ENCODE measurements around the gene SLCO1B1. TPM values are rescaled to one million over a fixed set of nuclear protein-coding genes. Genes with fewer than 3 reads are reported as not detected.

The SLCO1B1 gene
- polyA plus RNA-seq, 4 donors = not detected

DNA sequence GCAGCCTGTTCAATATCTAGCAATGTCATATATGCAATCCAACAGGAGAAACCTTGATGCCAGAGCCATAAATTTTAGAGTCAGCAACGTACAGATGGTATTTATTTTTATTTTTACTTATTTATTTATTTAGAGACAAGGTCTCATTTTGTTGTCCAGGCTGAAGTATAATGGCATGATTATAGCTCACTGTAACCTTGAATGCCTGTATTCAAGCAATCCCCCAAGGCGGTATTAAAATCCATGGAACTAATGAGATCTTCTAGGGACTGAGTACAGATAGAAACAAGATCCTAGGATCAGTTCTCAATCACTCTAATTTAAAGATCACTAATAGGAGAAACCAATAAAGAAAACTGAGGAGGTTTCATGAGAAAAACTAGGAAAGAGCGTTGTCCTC is 89.3 kb downstream of the SLCO1B1 start:
- DNase-seq (ENCODE audit: low read depth in 4 of 4, low spot score in 3 of 4) = no peak

GRCh38 chr12:21221072-21221471 is 90.1 kb downstream of the SLCO1B1 start:
- no peak for DNase-seq (ENCODE audit: low read depth in 4 of 4, low spot score in 3 of 4)

- no peak for DNase-seq (ENCODE audit: low read depth in 4 of 4, low spot score in 3 of 4)
Measured at GRCh38 chr12:21221778-21222177, 90.8 kb downstream of the SLCO1B1 start.

DNA sequence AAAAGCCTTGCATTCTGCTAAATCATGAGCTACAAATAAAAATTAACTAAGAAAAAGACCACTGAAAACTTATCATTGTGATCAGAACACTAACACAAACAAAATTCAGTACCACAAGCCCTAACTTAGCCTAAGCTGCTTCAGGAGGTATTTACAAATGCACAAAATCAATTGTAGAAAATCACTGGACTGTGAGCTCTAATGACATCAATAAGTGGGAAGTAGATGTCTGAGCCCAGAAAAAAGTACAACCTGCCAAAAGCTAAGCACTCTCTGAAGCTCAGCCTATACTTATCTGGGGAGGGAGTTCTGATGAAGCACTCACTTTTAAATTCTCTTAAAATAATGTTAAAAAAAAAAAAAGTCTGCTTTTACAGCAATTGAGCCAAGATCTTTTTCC is 92.9 kb downstream of the SLCO1B1 start:
- no peak for DNase-seq (ENCODE audit: low read depth in 4 of 4, low spot score in 3 of 4)

DNA sequence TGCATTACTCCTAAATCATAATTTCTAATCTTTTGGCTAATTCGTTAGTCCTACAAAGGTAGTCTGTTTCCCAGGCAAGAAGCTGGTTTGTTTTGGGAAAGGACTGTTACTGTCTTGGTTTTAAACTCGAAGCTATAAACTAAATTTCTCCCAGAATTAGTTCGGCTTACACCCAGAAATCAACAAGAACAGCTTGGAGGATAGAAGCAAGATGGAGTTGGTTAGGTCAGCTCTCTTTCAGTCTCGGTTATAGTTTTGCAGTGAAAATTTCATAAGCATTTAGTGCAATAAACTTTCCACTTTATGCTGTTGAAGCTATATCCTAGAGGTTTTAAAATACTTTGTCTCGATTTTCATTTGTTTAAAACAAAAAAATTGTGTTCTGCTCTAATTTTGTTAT is 103.4 kb downstream of the SLCO1B1 start:
- no peak for DNase-seq (ENCODE audit: low read depth in 4 of 4, low spot score in 3 of 4)

DNA sequence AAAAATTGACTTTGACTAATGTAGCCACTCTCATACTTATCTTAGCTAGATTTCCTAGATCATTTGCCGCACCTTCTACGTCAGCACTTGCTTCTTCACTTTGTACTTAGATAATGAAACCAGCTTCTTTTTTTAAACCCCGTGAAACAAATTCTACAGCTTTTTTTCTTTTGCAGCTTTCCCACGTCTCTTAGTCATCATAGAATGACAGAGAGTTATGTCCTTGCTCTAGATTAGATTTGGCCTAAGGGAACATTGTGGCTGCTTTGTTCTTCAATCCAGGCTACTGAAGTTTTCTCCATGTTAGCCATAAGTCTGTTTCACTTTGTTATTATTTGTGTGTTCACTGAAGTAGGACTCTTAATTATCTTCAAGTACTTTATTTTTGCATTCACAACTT is 108.9 kb downstream of the SLCO1B1 start:
- no peak for DNase-seq (ENCODE audit: low read depth in 4 of 4, low spot score in 3 of 4)

- DNase-seq (ENCODE audit: low read depth in 4 of 4, low spot score in 3 of 4) = no peak
Measured at GRCh38 chr12:21248679-21249078, 117.7 kb downstream of the SLCO1B1 start.

- DNase-seq (ENCODE audit: low read depth in 4 of 4, low spot score in 3 of 4) = no peak
Measured at GRCh38 chr12:21252070-21252469, 121.1 kb downstream of the SLCO1B1 start.

- no peak for DNase-seq (ENCODE audit: low read depth in 4 of 4, low spot score in 3 of 4)
Measured at GRCh38 chr12:21257172-21257571, 126.2 kb downstream of the SLCO1B1 start.

DNA sequence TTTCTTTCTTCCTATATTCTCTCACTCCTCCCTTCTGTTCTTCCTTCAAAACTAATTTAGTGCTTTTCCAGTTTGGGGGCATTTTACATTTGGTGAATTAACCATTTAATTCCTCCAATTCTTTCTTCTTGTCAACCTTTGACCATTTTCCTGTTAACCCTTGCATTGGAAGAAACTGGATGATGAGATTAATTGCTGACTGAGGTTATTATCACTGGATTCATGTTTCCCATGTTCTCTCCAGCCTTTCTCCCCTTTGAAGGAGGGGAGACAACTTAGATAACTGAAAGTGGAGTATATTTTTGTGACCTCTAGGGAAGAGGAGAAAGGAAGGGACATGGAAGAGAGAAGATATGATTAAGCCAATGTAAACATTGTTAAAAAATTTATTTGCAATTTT is 133.2 kb downstream of the SLCO1B1 start:
- DNase-seq (ENCODE audit: low read depth in 4 of 4, low spot score in 3 of 4) = no peak

DNA sequence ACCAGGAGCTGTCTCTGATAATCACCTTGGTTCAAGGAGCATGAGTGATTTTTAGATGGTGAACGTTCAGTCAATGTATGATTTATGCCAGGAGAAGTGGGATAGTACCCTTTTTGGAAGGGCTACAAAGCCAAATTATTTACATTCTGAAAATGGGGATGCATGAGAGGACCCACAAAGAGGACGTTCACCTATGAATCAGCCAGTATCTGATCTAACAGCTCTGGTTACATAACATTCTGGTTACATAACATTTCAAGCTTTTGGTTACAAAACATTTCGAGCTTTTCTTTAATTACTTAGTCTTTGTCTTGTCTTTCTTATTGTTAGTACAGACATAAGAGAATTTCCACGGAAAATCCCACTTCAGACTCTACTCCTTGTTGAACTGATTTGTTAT is 134.9 kb downstream of the SLCO1B1 start:
- DNase-seq (ENCODE audit: low read depth in 4 of 4, low spot score in 3 of 4) = no peak

- DNase-seq (ENCODE audit: low read depth in 4 of 4, low spot score in 3 of 4) = no peak
Measured at GRCh38 chr12:21276826-21277225, 145.8 kb downstream of the SLCO1B1 start.

Other genes with a start within 250 kb of the SLCO1B1 start
- 1 to 10 TPM in 1 of 4 donors, under 1 TPM in 3; 0.09 to 1.1 (median 0.18) TPM for gene SLCO1A2, start 203.7 kb downstream of the SLCO1B1 start, polyA plus RNA-seq (ENCODE audit: insufficient read length in 4 of 4)
- gene IAPP, start 241.7 kb downstream of the SLCO1B1 start, polyA plus RNA-seq (ENCODE audit: insufficient read length in 4 of 4) = not detected